Measurements from ENCODE around the gene UCP3. TPM values are rescaled to one million over a fixed set of nuclear protein-coding genes. Genes with fewer than 3 reads are reported as not detected.

UCP3 gene
- polyA plus RNA-seq, 1 donor (not counting 4 experiments of a cell fraction or from before 2014, with no cell fraction given), result 0.52 TPM

- no peak for TF ChIP-seq EZH2 (IDR thresholded peaks at IDR 0.05; ENCODE audit: low read length)
- no peak for TF ChIP-seq CTCF (optimal IDR thresholded peaks at IDR 0.05 in 1 of 3, IDR thresholded peaks at IDR 0.05 in 1 of 3, conservative IDR thresholded peaks at IDR 0.05 in 1 of 3; ENCODE audit: extremely low read depth in 1 of 3, insufficient read depth in 2 of 3, low read length in 3 of 3)
- H3K9ac ChIP-seq (ENCODE audit: control insufficient read depth, extremely low read depth, insufficient read depth, low read length), result no peak overlapping the region
- dilution Hi-C loops (cut with MboI; ENCODE audit: extremely low pct_ligation_motif_present, low sequenced_read_pairs), result no loop called here
- H3K27me3 ChIP-seq (ENCODE audit: control insufficient read depth, extremely low read depth, insufficient read depth, low read length), result no peaks in the 10 kb centered on the region
- FAIRE-seq (no peak), DNase-seq (ENCODE audit: low read depth, low spot score) (no peak)
- no peaks in the 10 kb centered on the region for H3K4me1 ChIP-seq (ENCODE audit: control insufficient read depth, extremely low read depth, insufficient read depth, low read length)
- no peaks in the 10 kb centered on the region for H3K9me1 ChIP-seq (ENCODE audit: control insufficient read depth, extremely low read depth, insufficient read depth, low read length)
- H3K36me3 ChIP-seq (ENCODE audit: control insufficient read depth in 2 of 2, extremely low read depth in 1 of 2, insufficient read depth in 2 of 2, low read length in 2 of 2), result peaks cover 0 to 2% of the 10 kb centered on the region in 2 experiments
- H4K20me1 ChIP-seq (ENCODE audit: control insufficient read depth, extremely low read depth, insufficient read depth, low read length), result no peaks in the 10 kb centered on the region
- no peak overlapping the region for H3K27ac ChIP-seq (ENCODE audit: control insufficient read depth, insufficient read depth, low read length)
- no peaks in the 10 kb centered on the region for H3K79me2 ChIP-seq (ENCODE audit: control insufficient read depth, insufficient read depth, low read length)
- H3K9me3 ChIP-seq (ENCODE audit: control insufficient read depth, low read depth, low read length), result no peaks in the 10 kb centered on the region
- no peak overlapping the region for H2AFZ ChIP-seq (ENCODE audit: control insufficient read depth, low read length)
- H3K4me2 ChIP-seq (ENCODE audit: control insufficient read depth, extremely low read depth, insufficient read depth, low read depth, low read length), result no peak overlapping the region
- no peak overlapping the region for H3K4me3 ChIP-seq (ENCODE audit: control insufficient read depth in 2 of 3, extremely low read depth in 1 of 3, insufficient read depth in 2 of 3, low read depth in 1 of 3, low read length in 3 of 3)
Measured at GRCh38 chr11:73998846-73999575, 9.9 kb downstream of the UCP3 start.

- DNase-seq (ENCODE audit: low read depth, low spot score) (no peak), FAIRE-seq (no peak)
- no peak overlapping the region for H2AFZ ChIP-seq (ENCODE audit: control insufficient read depth, low read length)
- no peak overlapping the region for H3K4me3 ChIP-seq (ENCODE audit: control insufficient read depth in 2 of 3, extremely low read depth in 1 of 3, insufficient read depth in 2 of 3, low read depth in 1 of 3, low read length in 3 of 3)
- H3K4me1 ChIP-seq (ENCODE audit: control insufficient read depth, extremely low read depth, insufficient read depth, low read length), result no peaks in the 10 kb centered on the region
- dilution Hi-C loops (cut with MboI; ENCODE audit: extremely low pct_ligation_motif_present, low sequenced_read_pairs), result no loop called here
- no peak overlapping the region for H3K9ac ChIP-seq (ENCODE audit: control insufficient read depth, extremely low read depth, insufficient read depth, low read length)
- H4K20me1 ChIP-seq (ENCODE audit: control insufficient read depth, extremely low read depth, insufficient read depth, low read length), result no peaks in the 10 kb centered on the region
- no peaks in the 10 kb centered on the region for H3K27me3 ChIP-seq (ENCODE audit: control insufficient read depth, extremely low read depth, insufficient read depth, low read length)
- H3K9me1 ChIP-seq (ENCODE audit: control insufficient read depth, extremely low read depth, insufficient read depth, low read length), result no peaks in the 10 kb centered on the region
- H3K4me2 ChIP-seq (ENCODE audit: control insufficient read depth, extremely low read depth, insufficient read depth, low read depth, low read length), result no peak overlapping the region
- H3K36me3 ChIP-seq (ENCODE audit: control insufficient read depth in 2 of 2, extremely low read depth in 1 of 2, insufficient read depth in 2 of 2, low read length in 2 of 2), result no peaks in the 10 kb centered on the region
- no peak overlapping the region for H3K27ac ChIP-seq (ENCODE audit: control insufficient read depth, insufficient read depth, low read length)
- no peaks in the 10 kb centered on the region for H3K79me2 ChIP-seq (ENCODE audit: control insufficient read depth, insufficient read depth, low read length)
- TF ChIP-seq CTCF (optimal IDR thresholded peaks at IDR 0.05 in 1 of 3, IDR thresholded peaks at IDR 0.05 in 1 of 3, conservative IDR thresholded peaks at IDR 0.05 in 1 of 3; ENCODE audit: extremely low read depth in 1 of 3, insufficient read depth in 2 of 3, low read length in 3 of 3), result no peak
- TF ChIP-seq EZH2 (IDR thresholded peaks at IDR 0.05; ENCODE audit: low read length), result no peak
- no peaks in the 10 kb centered on the region for H3K9me3 ChIP-seq (ENCODE audit: control insufficient read depth, low read depth, low read length)
Measured at GRCh38 chr11:73997120-73997770, 11.6 kb downstream of the UCP3 start.

Measured in keratinocyte (primary cell).